C4-2B (cell line): Measurements from ENCODE around the gene TMEM92.
"Not testable (repeated sequence)": the region's sequence is repeated elsewhere in the genome, so short reads cannot be mapped to it uniquely, and the experiment has no call there.

Experiments
- H3K27ac ChIP-seq: fragments of 450-650 bp; 2 replicates; pipeline ENCODE4 v1.5.1; 2017
- ZFX ChIP-seq: fragments of 450-650 bp; IDR thresholded peaks from 2 replicates; pipeline ENCODE4 v1.6.1; 2017
- TF ChIP-seq, protein P1 (sequence below): fragments of 450-650 bp; conservative IDR thresholded peaks from 2 replicates; pipeline ENCODE4 v1.5.1; 2017; ENCODE audit warnings: mild to moderate bottlenecking

TMEM92 gene

DNA sequence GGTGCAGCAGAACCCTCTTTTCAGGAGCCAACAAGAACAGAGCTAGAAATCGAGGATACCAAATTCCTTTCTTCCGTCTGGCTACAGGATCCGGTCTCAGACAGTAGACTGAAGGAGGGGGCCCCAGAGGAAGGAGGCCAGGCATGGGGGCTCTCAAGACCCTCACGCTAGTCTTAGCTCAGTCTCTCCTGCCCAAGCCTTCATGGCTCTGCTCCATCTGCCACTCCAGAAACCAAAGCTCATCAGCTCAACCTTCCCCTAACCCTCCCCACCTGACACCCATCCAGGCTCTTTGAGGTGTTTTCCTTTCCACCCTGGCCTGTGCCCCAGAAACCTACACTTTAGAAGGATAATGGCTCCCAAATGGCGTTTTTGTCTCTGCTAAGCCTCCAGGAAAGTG, 6.2 kb upstream of the TMEM92 start:
- TF ChIP-seq, protein P1, sequence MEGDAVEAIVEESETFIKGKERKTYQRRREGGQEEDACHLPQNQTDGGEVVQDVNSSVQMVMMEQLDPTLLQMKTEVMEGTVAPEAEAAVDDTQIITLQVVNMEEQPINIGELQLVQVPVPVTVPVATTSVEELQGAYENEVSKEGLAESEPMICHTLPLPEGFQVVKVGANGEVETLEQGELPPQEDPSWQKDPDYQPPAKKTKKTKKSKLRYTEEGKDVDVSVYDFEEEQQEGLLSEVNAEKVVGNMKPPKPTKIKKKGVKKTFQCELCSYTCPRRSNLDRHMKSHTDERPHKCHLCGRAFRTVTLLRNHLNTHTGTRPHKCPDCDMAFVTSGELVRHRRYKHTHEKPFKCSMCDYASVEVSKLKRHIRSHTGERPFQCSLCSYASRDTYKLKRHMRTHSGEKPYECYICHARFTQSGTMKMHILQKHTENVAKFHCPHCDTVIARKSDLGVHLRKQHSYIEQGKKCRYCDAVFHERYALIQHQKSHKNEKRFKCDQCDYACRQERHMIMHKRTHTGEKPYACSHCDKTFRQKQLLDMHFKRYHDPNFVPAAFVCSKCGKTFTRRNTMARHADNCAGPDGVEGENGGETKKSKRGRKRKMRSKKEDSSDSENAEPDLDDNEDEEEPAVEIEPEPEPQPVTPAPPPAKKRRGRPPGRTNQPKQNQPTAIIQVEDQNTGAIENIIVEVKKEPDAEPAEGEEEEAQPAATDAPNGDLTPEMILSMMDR = no peak
- TF ChIP-seq ZFX = no peak
- H3K27ac ChIP-seq = no peak overlapping the region

DNA sequence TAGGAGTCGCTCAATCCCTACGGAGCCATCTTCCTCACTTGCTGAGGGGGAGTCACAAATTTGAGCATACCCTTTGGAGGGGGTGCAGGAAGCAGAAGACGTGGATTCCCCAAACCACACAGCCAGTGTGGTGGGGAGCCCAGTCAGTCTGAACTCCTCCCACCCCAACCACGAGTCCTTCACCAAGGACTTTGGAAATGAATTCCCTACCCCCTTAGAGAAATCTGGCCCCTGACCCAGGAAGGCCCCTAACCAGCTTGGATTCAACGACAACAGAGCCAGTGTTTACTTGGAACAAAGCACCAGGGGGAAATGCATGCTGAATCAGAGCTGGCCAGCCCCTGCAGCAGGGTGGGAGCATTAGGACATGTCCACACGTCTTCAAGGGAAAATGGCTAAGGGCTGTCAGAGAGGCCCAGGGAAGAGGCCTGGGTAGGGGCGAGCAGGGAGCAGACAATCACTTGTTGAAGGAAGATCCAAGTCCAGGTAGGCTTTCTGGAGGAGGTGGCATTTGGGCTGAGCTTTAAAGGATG, 5.5 kb upstream of the TMEM92 start:
- no peak overlapping the region for H3K27ac ChIP-seq
- TF ChIP-seq, protein P1 = no peak
- no peak for TF ChIP-seq ZFX

DNA sequence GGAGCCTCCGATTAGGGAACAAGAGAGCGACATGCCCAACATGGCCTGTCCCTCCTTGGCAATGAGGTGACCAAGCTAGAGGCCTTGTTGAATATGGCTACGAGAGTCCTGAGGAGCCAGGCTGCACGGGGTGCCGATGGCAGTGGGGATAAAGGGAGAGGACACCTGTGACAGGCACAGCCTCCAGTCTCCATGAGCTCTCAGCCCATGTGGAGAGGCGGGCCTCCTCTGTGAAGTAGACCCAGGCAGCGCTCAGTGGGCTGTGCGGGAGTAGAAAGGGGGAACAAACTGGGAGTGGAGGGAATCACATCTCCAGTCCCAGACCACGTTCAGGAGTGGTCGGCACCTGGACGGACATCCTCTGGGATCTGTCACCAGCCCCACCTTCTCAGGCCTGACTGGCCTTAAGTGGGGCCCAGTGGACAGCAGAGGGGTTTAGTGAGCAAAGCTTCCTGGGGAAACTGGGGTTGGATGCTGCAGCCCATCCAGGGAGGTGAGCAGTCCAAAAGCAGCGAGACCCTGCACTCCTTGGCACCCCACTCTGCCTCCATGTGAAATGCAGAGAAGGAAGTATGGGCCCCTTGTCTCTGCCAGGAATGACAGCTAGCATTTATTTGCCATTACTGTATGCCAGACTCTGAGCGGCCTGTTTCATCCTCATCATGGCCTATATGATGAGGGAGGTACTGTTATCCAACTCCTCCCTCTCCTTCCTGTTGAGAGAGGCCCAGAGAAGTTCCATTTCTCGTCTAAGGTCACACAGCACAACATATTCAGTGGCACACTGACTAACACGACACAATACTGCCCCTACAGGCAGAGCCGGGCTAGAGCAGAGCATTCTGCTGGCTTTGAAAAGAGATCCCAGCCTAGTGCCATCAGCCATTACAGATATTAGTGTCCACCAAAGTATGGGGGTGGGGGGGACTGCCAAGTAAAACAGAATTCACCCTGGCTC, 4.5 kb upstream of the TMEM92 start:
- H3K27ac ChIP-seq = no peak overlapping the region
- TF ChIP-seq, protein P1 = peak; percentile 91
- no peak for TF ChIP-seq ZFX

DNA sequence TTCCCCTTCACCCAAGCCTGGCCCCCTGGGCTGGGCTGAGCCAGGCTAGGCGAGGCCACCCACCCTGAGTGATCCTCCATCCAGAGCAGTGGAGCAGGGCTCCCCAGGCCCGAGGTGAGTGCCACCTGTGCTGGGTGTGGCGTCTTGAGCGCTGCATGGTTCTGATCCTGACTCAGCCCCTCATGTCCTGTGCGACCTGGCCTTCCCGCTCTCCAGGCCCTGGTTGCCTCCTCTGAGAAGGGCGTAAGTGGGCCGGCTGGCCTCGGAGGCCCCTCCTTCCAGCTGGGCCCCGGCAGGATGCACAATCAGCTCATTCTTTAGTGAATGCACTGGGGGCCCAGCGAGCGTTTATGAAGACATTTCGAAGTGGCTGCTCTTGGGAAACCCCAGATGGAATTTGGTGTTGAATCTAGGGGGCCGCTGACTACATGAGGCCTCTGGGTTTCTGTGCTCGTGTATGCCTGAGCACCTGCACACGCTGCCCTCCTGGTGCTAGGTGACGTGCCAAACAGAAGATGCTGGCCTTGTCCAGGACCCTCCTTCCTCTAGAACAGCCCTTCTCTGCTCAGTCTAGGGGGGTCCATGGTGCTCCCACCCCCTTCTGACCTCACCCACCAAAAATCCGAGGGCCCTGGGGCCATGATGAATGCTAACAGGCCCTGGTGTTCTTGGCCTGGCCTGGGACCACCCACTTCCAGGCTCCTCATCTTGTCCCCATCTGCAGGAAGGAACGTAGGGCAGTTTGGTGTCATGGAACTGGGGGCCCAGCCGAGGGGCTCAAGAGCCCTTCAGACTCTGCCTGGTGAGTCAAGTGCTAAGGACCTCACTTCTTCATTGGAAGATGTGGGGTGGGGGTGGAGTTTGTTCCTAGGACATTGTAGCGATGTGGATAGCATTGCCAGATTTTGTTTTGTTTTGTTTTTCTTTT, 3.6 kb upstream of the TMEM92 start:
- TF ChIP-seq, protein P1 = peak; percentile 67
- TF ChIP-seq ZFX = no peak
- H3K27ac ChIP-seq = no peak overlapping the region

DNA sequence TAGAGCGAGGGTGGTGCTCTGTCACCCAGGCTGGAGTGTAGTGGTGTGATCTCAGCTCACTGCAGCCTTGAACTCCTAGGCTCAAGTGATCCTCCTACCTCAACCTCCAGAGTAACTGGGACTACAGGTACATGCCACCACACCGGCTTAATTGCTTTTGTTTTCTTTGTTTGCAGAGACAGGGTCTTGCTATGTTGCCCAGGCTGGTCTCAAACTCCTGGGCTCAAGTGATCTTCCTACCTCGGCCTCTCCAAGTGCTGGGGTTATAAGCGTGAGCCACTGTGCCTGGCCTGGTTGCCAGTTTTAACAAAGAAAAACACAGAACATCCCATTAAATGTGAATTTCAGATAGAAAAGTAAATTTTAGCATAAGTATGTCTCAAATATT, 2.9 kb upstream of the TMEM92 start:
- H3K27ac ChIP-seq = not testable (repeated sequence)

DNA sequence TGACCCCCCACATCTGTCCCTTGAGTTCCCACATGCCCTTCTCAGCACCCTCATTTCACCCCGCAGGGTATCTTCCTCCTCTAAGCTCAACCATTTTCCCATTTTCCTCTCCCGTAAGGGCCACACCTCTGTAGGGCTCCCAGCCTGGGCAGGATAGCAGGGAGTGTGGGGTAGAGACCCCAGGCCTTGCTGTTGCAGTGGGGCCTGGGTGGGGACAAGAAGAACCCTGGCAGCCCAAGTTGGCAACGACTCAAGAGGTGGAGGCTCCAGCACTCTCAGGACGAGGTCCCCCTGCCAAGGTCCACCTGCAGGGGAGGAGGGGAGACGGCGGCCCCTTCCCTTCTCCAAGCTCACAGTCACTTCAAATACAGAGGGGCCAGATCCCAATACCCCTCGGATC, 2.0 kb upstream of the TMEM92 start:
- TF ChIP-seq, protein P1 = no peak
- TF ChIP-seq ZFX = no peak
- H3K27ac ChIP-seq = no peak overlapping the region

DNA sequence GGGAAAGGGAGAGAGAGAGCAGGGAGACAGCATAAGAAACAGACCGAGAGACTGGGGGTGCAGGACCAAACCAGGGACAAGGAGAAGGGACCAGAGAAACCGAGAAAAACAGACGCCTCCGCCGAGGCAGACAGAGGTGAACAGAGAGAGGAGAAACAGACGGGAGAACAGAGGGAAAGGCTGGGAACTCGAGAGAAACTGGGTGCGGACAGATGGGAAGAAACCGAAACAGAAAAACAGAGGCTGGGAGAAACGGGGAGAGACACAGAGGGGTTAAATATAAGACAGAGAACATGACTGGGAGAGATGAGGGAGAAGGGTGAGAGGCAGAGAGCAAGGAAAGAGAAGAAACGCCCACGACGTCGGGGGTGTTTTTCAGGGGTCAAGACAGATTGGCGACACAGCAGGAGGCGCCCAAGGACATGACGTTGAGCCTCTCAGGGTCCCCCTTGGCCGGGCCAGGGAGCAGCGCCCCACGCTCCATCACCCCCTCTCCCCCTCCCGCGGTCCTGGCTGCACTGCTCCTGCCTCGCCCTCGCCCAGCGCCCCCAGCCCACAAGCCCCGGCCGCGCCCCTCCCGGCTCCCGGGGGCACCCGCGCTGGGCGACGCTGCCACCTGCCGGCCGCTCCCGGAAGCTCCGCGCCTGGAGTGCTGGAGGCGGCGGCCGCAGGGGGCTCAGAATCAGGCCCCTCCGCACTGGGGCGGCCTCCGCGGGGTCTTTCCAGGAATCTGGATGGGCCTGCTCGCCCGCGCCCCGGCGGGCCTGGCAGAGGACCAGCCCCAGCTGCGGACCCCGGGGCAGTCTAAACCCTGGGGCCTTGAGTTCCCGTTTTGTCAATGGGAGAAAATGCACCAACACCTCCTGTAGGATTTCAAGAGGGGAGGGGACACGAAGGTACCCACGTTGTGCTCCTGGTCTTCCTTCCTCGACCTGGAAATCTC, 1.3 kb upstream of the TMEM92 start:
- H3K27ac ChIP-seq = no peak overlapping the region
- TF ChIP-seq ZFX = no peak
- TF ChIP-seq, protein P1 = peak; percentile 99
